Glutamatergic neuron (in vitro differentiated cells): ENCODE measurements around the gene C17orf75. TPM values are rescaled to one million over a fixed set of nuclear protein-coding genes. Genes with fewer than 3 reads are reported as not detected.
A peak's percentile ranks its signal among the peaks of the same experiment; 100 is the strongest.

Experiments
- DNase-seq: peaks from one replicate; pipeline ENCODE4 v3.0.0; 2022
- H3K27ac Mint-ChIP-seq: one replicate; pipeline ENCODE4 v1.8.0; 2020; ENCODE audit warnings: mild to moderate bottlenecking, mixed read lengths, inconsistent platforms; ENCODE audit not compliant: unreplicated experiment
- H3K27me3 Mint-ChIP-seq: one replicate; pipeline ENCODE4 v1.8.0; 2020; ENCODE audit warnings: mild to moderate bottlenecking, moderate library complexity, mixed read lengths, inconsistent platforms; ENCODE audit not compliant: unreplicated experiment
- H3K36me3 Mint-ChIP-seq: one replicate; pipeline ENCODE4 v1.8.0; 2020; ENCODE audit warnings: mild to moderate bottlenecking, mixed read lengths, inconsistent platforms; ENCODE audit not compliant: unreplicated experiment
- H3K4me1 Mint-ChIP-seq: one replicate; pipeline ENCODE4 v1.8.0; 2020; ENCODE audit warnings: mild to moderate bottlenecking, low read depth, mixed read lengths, inconsistent platforms; ENCODE audit not compliant: unreplicated experiment
- H3K4me3 Mint-ChIP-seq: one replicate; pipeline ENCODE4 v1.8.0; 2020; ENCODE audit warnings: mild to moderate bottlenecking, mixed read lengths, inconsistent platforms; ENCODE audit not compliant: unreplicated experiment
- H3K9me3 Mint-ChIP-seq: one replicate; pipeline ENCODE4 v1.8.0; 2020; ENCODE audit warnings: mild to moderate bottlenecking, moderate library complexity, mixed read lengths, inconsistent platforms; ENCODE audit not compliant: unreplicated experiment
- CTCF ChIP-seq: fragments of 200-600 bp; sonication (generic); IDR thresholded peaks from one replicate; pipeline ENCODE4 v1.5.0; 2021; ENCODE audit not compliant: partially characterized antibody, unreplicated experiment
- total RNA-seq: library from RNA; stranded (reverse); fragmentation: NEBNext Ultra II Directional; extraction: Animal tissue kit (Norgen Biotek cat#: 25700); gene quantifications from one replicate; pipeline ENCODE4 v1.2.1, GENCODE V29; 2021; ENCODE audit not compliant: unreplicated experiment

The C17orf75 gene
- total RNA-seq, 1 donor from 2014 or later = 48.9 TPM

GRCh38 chr17:32285306-32285705 is 56.7 kb downstream of the C17orf75 start:
- no peak for TF ChIP-seq CTCF
- DNase-seq = no peak
- H3K27me3 Mint-ChIP-seq = peaks cover 5% of the 10 kb centered on the region
- peaks cover 40% of the 10 kb centered on the region for H3K4me1 Mint-ChIP-seq
- peaks cover 4% of the 10 kb centered on the region for H3K36me3 Mint-ChIP-seq
- no peak overlapping the region for H3K4me3 Mint-ChIP-seq
- no peak overlapping the region for H3K27ac Mint-ChIP-seq
- peaks cover 11% of the 10 kb centered on the region for H3K9me3 Mint-ChIP-seq

GRCh38 chr17:32283745-32284201 is 58.2 kb downstream of the C17orf75 start:
- peaks cover 38% of the 10 kb centered on the region for H3K4me1 Mint-ChIP-seq
- peak overlapping the region; percentile 64 for H3K27ac Mint-ChIP-seq
- peaks cover 6% of the 10 kb centered on the region for H3K27me3 Mint-ChIP-seq

DNA sequence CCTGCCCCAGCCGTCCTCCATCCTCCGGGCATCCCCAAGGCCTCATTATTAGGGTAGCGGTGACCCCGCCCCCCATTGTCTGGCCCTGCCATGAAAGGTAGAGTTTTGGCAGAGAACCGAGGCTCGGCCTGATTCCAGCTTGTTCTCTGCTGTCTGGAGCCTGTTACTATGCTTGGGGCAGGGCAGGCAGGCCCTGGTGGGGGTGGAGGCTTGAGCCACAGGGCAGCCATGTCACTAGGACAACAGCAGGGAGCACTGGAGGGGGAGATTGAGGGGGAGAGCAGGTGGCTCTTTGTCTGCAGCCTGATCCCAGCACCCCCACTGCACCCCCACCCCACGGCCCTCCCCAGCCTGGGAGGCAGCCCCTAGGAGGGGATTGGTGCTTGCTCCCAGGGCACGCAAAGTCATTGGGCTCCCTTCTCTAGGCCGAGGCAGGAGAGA is 60.9 kb downstream of the C17orf75 start:
- TF ChIP-seq CTCF = no peak
- peaks cover 6% of the 10 kb centered on the region for H3K27me3 Mint-ChIP-seq
- H3K4me1 Mint-ChIP-seq = peaks cover 49% of the 10 kb centered on the region
- peaks cover 11% of the 10 kb centered on the region for H3K9me3 Mint-ChIP-seq
- no peak overlapping the region for H3K4me3 Mint-ChIP-seq
- peaks cover 4% of the 10 kb centered on the region for H3K36me3 Mint-ChIP-seq
- peak overlapping the region; percentile 85 for H3K27ac Mint-ChIP-seq
- DNase-seq = peak; percentile 53

More at GRCh38 chr17:32283745-32284201, 58.2 kb downstream of the C17orf75 start:
- no peak for DNase-seq
- Mint-ChIP-seq H3K9me3 (peaks cover 16% of the 10 kb centered on the region), H3K4me3 (peak overlapping the region; percentile 19), H3K36me3 (peaks cover 4% of the 10 kb centered on the region)
- TF ChIP-seq CTCF = no peak

GRCh38 chr17:32279891-32280716 is 61.9 kb downstream of the C17orf75 start:
- peak overlapping the region; percentile 57 for H3K4me3 Mint-ChIP-seq
- peaks cover 55% of the 10 kb centered on the region for H3K4me1 Mint-ChIP-seq
- peak; percentile 46 for DNase-seq
- H3K36me3 Mint-ChIP-seq = peaks cover 4% of the 10 kb centered on the region
- peaks cover 10% of the 10 kb centered on the region for H3K27me3 Mint-ChIP-seq
- no peak for TF ChIP-seq CTCF
- peaks cover 14% of the 10 kb centered on the region for H3K9me3 Mint-ChIP-seq
- H3K27ac Mint-ChIP-seq = peak overlapping the region; percentile 85

DNA sequence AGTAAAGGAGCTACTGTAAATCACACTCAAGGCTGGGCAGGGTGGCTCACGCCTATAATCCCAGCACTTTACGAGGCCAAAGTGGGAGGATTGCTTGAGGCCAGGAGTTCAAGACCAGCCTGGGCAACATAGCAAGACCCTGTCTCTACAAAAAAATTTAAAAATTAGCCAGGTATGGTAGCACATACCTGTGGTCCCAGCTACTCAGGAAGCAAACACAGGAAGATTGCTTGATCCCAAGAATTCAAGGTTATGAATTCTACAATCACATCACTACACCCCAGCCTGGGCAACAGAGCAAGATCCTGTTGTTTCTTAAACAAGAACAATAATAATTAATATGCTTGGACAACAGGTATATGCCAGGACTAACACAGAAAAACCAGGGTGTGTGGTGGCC is 63.2 kb downstream of the C17orf75 start:
- H3K4me3 Mint-ChIP-seq = no peak overlapping the region
- H3K27me3 Mint-ChIP-seq = peaks cover 10% of the 10 kb centered on the region
- H3K4me1 Mint-ChIP-seq = peaks cover 61% of the 10 kb centered on the region
- H3K9me3 Mint-ChIP-seq = peaks cover 18% of the 10 kb centered on the region
- H3K36me3 Mint-ChIP-seq = peaks cover 4% of the 10 kb centered on the region
- no peak overlapping the region for H3K27ac Mint-ChIP-seq
- DNase-seq = no peak
- no peak for TF ChIP-seq CTCF
